GM21786 (cell line): ENCODE results near the gene R3HDML.

Experiments used
- ATAC-seq: cut with Tn5 transposase; IDR thresholded peaks from one replicate; pipeline ENCODE4 v1.9.1; 2021; ENCODE audit not compliant: unreplicated experiment

The R3HDML gene

DNA sequence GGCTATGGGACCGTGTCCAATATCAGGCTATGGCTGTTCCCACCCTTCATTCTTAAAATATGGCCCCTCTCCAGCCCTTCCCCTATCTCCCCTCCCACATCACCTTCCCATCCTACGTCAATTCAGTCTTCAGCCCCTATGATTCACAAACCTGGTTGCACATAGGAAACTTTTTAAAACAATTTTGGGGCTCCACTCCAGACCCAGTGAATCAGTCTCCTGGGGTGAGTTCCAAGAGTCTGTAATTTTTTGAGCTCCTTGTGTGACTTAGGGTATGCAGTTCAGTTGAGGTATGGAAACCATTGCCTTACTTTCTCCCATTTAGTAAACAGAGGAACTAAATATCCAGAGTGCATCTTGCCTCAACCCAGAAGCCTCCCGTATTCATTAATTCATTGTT, 24.2 kb downstream of the R3HDML start:
- ATAC-seq = no peak

DNA sequence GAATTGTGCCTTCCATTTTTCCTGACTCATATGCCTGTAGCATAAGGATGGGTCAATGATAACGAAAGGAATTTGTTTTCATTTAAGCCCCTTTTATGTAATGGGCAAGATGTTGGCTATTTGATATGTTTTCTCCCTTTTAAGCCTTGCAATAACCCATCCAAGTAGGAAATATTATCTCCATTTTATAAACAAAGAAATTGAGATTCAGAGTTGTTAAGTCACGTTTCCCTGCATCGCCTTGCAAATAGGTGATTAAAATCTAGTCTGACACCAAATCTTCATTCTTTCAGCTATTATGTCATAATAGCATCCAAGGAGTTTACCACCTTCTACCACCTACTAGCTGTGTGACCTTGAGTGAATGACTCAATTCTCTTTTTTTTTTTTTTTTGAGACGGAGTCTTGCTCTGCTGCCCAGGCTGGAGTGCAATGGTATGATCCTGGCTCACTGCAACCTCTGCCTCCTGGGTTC, 25.7 kb downstream of the R3HDML start:
- ATAC-seq = no peak

DNA sequence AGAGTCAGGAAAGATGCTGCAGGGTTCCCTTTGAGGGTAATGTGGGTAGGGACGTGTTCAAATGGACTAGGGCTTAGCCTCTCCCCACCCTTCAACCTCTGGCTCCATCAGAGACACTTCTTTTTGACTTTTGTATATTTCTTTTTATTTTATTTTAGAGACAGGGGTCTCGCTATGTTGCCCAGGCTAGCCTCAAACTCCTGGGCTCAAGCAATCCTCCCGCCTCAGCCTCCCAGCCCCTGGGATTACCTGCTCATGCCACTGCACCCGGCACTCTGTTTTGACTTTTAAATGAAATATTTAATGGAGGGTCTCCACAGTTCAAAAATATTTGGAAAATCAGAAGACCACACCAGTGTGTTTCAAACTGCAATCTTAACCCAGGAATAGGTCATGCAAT, 27.2 kb downstream of the R3HDML start:
- ATAC-seq = no peak

DNA sequence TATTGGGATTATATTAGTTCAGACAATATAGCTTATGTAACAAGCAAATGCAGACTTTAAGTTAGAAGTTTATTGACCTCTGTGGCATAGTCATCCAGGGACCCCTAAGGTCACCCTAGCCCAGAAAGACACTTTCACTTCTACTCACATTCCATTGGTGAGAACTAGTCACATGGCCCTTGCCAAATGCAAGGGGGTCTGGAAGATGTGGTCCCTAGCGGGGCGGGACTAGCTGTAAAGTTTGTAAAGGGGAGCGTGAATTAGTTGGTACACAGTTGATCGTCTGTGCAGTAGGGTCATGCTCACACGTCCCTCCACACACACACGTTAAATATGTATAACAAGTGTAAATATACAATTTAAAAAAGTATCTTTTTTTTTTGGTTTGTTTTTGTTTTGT, 27.9 kb downstream of the R3HDML start:
- no peak for ATAC-seq

DNA sequence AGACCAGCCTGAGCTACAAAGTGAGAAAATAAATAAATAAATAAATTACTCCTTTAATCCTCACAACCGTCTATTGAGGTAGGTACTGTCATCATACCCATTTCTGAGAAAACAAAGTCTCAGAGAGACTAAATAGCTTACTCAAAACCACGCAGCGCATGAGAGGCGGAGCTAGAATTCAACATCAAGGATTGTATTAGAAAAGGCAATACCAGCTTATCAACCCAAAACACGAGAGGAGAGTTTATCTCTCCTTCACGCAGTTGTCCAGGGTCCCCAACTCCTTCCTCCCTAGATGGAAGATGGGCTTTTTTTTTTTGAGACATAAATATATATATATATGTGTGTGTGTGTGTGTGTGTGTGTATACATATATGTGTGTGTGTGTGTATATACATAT, 30.9 kb downstream of the R3HDML start:
- no peak for ATAC-seq

DNA sequence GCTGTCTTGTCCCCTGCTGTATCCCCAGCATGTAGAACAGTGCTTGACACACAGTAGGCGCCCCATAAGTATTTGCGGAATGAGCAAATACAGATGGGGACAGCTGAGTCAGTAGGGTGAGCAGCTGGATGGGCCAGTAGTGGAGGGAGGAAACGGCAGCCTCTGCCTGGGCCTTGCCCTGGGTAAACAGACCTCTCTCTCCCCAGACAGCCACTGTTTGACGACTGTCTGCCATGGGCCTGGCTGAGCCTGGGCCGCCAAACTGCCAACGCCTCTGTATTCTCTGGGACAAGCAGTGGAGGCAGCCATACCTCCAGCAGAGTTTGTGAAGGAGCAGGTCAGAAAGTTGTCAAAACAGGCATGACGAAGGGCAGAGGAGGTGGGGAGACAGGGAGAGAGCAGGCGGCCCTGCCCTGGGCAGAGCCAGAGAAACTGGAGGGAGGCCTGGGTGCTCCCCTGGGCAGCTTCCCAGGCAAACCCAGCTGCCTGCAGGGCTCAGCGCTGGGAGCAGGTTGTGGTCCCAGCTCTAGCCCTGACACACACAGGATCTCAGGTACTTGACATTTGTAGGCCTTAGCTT, 33.9 kb downstream of the R3HDML start:
- no peak for ATAC-seq

DNA sequence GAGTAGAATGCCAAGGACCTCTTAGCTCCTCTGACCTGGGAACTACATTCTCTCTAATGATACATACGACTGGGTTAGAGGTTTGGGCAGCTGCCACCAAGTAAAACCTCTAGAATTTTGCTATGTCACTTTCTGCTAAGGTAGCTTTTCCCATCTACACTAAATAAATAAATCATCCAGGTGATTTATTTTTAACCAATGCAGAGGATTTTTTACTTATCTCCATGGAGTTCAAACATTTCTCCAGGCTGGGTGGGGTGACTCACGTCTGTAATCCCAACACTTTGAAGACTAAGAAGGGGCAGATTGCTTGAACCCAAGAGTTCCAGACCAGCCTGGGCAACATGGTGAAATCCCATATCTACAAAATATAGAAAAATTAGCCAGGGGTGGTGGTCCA, 45.8 kb downstream of the R3HDML start:
- no peak for ATAC-seq

DNA sequence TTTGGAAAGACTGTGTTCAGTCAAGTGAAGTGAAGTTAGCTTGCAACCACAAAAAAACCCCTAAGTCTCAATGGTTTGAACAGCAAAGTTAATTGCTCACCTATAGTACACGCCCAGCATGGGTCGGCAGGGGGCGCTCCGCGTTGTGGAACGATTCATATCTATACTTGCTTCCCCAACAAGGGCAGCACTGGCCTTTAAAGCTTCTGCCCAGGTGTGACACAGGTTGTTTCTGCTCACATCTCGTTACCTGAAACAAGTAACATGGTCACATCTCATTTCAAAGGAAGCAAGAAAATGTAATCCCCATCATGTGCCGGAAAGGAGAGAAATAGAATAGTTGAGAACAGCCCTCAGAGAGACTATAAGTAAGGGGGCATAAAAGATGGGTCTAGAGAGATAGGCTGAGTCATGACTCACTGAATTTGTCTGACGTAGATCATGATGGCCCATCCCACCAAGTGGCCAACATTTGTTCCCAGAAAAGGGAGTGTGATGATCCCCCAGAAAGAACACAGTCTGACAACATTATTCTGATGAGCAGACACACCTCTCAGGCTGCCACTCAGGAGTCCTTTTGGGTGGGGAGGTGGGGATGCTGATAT, 47.7 kb downstream of the R3HDML start:
- peak; percentile 55 for ATAC-seq

DNA sequence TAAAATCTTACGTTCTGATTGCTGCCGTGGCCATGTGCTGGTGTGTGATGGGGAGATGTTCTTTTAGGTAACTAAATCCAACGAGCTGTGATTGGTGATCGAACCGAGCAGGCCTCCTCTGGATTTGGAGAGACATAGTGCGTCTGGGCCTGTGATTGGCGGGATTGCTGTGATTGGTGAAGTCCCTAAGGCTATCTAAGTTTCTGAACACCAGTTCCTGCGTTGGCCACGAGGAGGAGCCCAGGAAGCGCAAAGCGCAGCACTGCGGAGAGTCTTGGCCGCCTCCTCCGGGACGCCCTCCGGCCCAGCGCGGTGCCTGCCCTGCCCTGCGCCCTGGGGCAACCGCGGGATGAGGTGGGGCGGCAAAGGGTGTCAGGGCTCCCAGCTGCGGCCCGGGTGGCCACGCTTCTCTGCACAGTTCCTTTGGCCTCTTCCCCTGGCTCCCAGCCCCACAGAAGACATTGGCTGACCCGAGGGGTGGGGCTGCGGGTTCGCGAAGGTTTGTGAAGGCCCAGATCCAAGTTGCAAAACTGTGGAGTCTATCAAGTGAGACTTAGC, 51.7 kb downstream of the R3HDML start:
- peak; percentile 56 for ATAC-seq

DNA sequence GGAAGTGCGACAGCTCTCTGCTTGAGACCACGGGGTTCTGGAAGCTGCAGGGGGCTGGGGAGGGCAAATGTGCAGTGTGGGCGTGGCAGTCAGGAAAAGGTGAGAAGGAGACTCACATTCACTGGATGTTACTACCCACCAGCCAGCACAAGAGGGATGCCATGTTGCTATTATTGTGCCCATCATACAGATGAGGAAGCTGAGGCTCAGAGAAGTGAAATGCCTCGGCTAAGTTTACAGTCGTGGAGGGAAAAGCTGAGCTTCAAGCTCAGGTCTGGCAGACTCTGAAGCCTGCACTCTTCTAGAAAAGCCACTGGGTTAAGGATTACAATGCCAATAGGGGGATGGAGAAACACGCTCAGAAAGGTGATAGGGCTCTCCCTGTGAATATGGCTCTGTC, 53.0 kb downstream of the R3HDML start:
- no peak for ATAC-seq

DNA sequence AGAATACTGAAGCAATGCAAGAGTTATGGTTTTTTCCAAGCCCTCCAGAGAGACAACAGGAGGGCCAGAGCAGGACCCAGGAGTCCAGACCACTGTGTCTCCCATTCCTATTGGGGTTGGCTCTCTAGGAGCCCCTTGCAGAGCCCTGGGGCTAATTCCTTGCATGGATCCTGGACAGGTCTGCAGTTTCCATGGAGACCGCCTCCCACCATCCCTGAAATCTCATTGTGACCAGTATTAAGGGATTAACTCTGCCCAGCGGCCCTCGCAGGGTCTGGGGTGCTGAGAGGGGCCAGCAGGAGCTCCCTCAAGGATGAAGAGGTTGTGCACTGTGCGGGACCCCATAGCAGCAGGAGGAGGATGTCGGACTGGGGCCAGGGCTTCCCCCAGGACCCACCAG, 53.4 kb downstream of the R3HDML start:
- no peak for ATAC-seq

DNA sequence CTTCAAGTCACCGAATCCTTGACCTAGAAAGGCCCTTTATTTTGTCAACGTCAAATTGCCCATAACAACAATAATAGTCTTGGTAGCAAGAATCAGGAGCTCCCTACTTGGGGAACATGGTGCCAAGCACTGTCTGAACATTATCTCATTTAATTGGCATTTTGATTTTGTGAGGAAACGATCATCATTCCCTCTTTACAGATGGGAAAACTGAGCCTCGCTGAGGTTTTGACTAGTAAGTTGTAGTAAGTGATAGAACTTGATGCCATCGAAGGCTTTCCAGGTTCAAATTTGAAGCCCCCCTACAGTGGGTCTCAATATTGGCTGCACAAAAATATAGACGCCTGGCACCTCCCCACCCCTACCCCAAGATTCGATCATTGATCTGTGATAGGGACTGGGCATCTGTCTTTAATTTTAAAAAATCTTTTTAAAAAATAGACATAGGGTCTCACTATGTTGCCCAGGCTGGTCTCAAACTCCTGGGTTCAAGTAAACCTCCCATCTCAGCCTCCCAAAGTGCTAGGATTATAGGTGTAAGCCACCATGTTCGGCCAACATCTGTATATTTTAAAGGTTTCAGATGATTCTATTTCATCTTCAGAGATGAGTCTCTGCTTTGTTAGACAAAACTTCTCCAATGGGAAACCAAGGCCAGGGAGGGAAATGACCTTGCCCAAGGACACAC, 55.4 kb downstream of the R3HDML start:
- no peak for ATAC-seq

DNA sequence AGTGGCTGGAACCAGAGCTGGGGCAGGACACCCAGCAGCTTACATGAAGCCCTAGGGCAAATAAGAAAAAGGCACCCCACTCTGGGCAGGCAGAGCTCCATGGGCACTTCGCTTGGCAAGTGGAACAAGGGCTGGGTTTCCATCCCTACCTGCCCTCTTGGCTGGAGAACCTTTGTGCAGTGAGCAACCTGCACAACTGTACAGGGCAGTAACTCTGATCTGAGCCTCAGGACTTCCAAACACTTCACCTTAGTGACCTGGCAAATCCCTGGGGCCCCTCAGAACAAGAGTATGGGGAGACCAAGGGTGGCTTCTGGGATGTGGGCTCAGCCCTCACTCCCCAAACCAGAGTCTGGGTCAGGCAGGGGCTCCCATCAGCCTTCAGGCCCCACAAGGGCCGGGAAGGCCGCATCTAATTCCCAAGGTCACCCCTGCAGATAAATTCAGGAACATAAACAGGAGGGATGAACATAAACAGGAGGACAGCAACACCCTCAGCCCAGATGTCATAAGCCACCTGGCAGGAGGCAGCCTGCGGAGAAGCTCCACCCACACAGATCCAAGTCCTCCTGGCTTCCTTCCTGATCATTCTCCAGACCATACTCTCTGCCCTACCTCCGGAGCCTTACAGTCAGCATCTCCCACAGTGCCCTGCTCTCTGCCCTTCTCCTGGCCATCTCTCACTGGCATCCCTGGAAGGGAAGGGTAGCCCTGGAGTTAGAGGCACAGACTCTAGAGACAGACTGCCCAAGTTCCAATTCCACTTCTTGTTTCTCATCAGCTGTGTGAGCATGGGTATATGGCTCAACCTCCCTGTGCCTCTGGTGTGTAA, 56.1 kb downstream of the R3HDML start:
- ATAC-seq = no peak

DNA sequence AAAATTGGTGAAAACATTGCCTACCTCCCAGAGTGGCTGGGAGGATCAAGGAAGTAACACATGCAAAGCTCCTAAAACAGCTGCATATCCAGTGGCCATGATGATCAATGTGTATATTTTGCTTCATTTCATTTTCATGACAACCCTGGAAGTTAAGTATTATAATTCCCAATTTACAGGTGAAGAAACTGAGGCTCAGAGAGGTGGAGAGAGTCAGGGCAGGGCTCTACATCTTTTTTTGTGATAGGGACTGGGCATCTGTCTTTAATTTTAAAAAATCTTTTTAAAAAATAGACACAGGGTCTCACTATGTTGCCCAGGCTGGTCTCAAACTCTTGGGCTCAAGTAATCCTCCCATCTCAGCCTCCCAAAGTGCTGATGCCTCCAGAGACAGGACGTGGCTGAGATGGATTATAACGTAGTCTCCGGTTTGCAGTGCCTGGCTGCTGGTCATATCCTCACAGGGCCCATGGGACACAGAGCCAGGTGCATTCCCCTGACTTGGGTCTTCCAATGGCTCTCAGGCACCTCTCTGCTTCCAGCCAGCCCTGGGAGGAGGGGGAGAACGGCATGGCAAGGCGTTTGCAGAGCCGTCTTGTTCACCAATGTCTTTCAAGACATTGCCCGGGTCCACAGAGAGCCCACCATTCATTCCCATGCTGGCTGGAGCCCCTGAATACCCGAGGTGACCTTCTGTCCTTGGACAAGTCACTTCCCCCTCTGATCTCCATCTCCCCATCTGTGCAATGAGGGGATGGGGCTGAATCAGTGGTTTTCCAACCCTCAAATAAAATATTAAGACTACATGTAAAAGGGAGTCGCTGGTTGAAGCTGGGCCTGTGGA, 57.0 kb downstream of the R3HDML start:
- no peak for ATAC-seq

DNA sequence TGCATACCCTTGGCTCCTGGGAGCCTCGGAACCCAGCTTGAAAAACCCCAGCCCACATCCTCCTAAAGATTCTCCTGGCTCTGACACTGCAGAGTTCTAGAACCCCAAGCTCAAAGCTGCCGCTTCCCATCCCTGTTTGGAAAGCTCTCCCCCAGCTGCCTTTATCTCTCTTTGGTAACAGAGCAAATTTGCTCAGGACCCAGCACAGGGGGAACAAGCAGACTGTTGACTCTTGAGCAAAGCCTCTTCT, 57.5 kb downstream of the R3HDML start:
- no peak for ATAC-seq

DNA sequence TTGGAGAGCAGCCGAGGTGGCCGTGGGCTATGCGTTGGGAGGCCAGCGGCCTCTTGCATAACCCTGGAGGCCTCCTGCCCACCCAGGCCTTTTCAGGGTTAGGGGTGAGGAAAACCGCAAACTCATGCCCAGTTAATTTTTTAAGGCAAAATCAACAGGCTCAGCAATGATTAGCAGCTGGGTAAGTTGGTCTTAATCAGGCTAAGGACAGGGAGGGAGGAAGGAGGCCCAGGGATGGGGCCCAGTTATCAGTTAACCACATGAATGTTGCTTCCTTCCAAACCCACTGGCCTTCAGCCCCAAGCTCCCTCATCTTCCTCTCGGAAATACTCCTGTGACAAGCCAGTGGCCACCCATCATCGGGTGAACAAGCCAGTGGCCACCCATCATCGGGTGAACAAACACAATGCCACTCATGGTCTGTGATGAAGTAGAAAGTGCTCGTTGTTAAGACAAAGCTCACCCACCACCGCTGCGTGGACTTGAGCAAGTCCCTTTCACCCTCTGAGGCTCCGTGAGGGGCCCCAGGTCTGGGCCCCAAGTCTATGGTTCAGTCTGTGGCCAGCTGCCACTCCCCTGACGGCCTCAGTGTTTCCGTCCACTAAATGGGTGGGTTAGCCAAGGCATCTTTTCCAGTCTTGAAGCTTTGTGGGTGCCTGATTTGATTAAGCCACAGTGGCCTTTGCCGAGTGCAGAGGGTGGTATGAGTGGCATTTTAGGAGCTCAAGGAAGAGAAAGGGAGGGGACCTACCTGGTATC, 58.0 kb downstream of the R3HDML start:
- no peak for ATAC-seq

DNA sequence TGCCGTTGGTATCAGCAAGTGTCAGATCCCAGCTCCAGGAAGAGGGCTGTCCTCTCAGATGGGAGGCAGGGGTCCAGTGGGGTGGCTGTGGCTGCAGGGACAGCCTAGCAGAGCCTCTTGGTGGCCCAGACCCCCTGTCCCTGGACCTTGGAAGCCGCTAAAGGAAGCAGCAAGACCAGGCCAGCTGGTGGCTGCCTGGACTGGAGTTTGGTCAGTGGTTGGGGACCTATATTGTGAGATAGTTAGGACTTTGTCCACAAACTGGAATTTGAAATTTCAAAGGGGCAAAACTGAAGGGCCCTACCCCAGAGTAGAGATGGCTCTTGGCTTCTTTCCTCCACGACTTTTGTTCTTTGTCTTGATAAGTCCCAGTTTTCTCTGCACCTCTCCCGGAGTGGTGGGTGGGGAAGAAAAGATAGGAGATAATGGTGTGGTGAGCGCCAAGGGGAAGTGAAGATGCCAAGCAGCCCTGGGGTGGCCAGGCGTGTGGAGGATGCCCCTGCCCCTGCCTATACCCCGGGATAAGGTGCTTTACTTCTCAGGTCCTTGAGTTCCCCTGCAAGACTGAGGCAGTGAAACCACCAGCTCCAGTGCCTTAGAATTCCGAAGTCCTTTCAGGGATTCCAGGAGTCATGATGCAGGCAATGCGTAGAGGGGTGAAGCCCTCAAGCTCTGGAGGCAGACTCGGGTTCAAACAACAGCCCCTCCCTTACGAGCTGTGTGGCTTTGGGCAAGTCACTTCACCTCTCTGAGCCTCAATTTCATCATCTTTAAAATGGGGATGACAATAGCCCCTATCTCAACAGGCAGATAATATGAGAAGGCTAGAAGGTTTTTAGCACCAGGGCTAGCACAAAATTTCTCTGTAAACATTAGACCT, 58.9 kb downstream of the R3HDML start:
- no peak for ATAC-seq

DNA sequence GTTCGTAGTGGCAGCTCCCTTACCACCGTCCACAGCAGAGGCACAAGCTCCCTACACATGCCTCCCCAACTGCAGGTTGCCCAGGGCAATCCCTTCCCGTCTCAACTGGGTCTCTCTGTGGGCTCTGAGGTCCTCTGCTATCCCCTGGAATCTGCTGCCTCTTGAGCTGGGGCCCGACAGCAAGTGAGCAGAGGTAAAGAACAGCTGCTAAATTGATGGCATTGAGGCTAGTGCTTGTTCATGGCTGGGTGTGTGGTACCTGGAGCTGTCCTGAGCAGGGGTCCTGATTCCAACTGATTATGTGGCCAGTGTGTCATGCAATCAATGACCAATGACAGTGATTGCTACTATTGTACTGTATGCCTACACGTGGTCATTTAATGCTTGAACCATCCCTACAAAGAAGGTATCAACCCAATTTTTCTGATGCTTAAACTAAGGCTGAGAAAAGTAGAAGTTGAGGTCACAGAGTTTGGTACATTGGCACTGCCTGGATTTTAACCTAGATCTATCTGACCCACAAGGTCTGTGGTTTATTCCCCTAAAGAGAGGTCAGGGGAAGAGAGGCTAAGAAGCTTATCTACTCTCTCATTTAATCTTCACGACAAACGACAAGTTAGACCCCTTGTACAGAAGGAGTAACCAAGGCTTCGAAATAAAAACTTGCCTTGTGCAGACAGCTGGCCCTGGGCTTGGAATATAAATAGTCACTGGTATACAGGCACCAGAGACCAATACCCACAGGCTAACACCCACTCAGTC, 59.7 kb downstream of the R3HDML start:
- no peak for ATAC-seq
